Suprapubic skin (tissue), 4 donors: Measurements from ENCODE around the gene IKZF2. TPM values are rescaled to one million over a fixed set of nuclear protein-coding genes. Genes with fewer than 3 reads are reported as not detected.
A peak's percentile ranks its signal among the peaks of the same experiment; 100 is the strongest.

Experiments used
- DNase-seq, 2 donors: peaks; one replicate each; pipeline ENCODE4 v3.0.0-alpha.2; 2019; ENCODE audit warnings: low spot score in 2 of 2
- H3K27ac ChIP-seq: fragments of 200-600 bp; sonication (generic); one replicate; pipeline ENCODE4 v1.5.1; 2019
- H3K27me3 ChIP-seq: fragments of 200-600 bp; sonication (generic); one replicate; pipeline ENCODE4 v1.5.1; 2019
- H3K36me3 ChIP-seq: fragments of 200-600 bp; sonication (generic); one replicate; pipeline ENCODE4 v1.5.1; 2019
- H3K4me1 ChIP-seq: fragments of 200-600 bp; sonication (generic); one replicate; pipeline ENCODE4 v1.5.1; 2019
- H3K4me3 ChIP-seq: fragments of 200-600 bp; sonication (generic); one replicate; pipeline ENCODE4 v1.5.1; 2019; ENCODE audit warnings: mild to moderate bottlenecking
- H3K9me3 ChIP-seq: fragments of 200-600 bp; sonication (generic); one replicate; pipeline ENCODE4 v1.5.1; 2019
- EP300 ChIP-seq: sonication (generic); formaldehyde crosslinking; IDR thresholded peaks from one replicate; pipeline ENCODE4 v1.6.1; 2017; ENCODE audit warnings: antibody characterized with exemption
- POLR2A ChIP-seq, 2 donors: fragments of 450-650 bp; IDR thresholded peaks; one replicate each; pipeline ENCODE4 v1.6.1; 2017; ENCODE audit warnings: antibody characterized with exemption in 2 of 2, mild to moderate bottlenecking in 2 of 2, moderate library complexity in 2 of 2
- POLR2AphosphoS5 ChIP-seq, 3 donors: sonication (generic); formaldehyde crosslinking; IDR thresholded peaks; one replicate each; pipeline ENCODE4 v1.6.1; 2017; ENCODE audit warnings: antibody characterized with exemption in 3 of 3
- WGBS: methylation state at CpG from one replicate; pipeline ENCODE4 v1.1.5; 2018; 5-methylcytosine and 5-hydroxymethylcytosine counted together
- total RNA-seq, 4 donors: library from RNA; depleted of rRNA; stranded (reverse); fragments of >200 nt; gene quantifications; one replicate each; pipeline ENCODE4 v1.1.0, GENCODE V29; 2016
- TF ChIP-seq, protein P1 (sequence below), 2 donors: fragments of 200-600 bp in 1 of 2; fragments of 450-650 bp in 1 of 2; sonication (generic) in 1 of 2; IDR thresholded peaks; one replicate each; pipeline ENCODE4 v1.5.1; 2016 to 2019; ENCODE audit warnings: antibody characterized with exemption in 2 of 2, mild to moderate bottlenecking in 1 of 2, moderate library complexity in 1 of 2

The IKZF2 gene
- total RNA-seq, result 10 to 100 TPM; 38.3 to 95.3 (median 66.5) TPM

DNA sequence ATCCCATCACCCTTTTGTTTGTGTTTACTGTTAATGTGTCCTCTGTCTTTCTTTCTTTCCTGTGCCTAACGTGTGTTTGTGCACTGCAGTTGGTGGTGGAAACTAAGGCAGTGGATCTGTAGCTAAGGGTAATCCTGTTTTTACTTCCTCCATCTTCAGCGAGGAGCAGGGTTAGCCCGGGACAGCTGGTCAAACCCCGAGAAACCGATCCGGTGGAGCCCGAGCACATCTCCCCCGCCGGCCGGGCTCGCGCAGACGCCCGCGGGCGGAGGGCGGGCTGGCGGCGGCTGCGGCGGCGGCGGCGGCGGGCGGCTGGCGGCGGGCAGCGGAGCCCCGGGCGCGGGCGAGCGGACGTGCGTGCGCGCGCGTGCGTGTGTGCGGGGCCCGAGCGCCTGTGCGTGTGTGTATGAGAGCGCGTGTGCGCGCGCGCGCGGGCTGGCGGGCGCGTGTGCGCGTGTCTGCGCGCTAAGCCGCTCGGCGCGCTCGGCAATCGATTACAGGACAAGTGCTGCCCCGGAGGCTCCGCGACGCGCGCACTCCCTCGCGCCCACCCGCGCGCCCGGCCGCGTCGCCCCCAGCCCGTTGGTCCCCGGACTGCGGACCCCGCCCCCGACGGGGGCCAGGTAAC, at the start of gene IKZF2:
TSS of gene IKZF2 (minus strand) at position 176 of the 628 bp plus-strand sequence. CDS start 2,983 bp downstream, outside the sequence.
- WGBS, result 0% methylated on average over 6 of the region's 87 CpGs
- no peaks in the 10 kb centered on the region for H3K27me3 ChIP-seq
- peak in 1 of 2 donors; percentile 14 for TF ChIP-seq POLR2A (IDR thresholded peaks at IDR 0.05)
- TF ChIP-seq, protein P1, sequence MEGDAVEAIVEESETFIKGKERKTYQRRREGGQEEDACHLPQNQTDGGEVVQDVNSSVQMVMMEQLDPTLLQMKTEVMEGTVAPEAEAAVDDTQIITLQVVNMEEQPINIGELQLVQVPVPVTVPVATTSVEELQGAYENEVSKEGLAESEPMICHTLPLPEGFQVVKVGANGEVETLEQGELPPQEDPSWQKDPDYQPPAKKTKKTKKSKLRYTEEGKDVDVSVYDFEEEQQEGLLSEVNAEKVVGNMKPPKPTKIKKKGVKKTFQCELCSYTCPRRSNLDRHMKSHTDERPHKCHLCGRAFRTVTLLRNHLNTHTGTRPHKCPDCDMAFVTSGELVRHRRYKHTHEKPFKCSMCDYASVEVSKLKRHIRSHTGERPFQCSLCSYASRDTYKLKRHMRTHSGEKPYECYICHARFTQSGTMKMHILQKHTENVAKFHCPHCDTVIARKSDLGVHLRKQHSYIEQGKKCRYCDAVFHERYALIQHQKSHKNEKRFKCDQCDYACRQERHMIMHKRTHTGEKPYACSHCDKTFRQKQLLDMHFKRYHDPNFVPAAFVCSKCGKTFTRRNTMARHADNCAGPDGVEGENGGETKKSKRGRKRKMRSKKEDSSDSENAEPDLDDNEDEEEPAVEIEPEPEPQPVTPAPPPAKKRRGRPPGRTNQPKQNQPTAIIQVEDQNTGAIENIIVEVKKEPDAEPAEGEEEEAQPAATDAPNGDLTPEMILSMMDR (IDR thresholded peaks at IDR 0.05), result no peak
- TF ChIP-seq EP300, result no peak
- TF ChIP-seq POLR2AphosphoS5 (IDR thresholded peaks at IDR 0.05), result no peak
- peak within 1 kb of the TSS; percentile 96 for H3K27ac ChIP-seq
- H3K9me3 ChIP-seq, result no peaks in the 10 kb centered on the region
- peaks cover 45% of the 10 kb centered on the region for H3K4me1 ChIP-seq
- H3K4me3 ChIP-seq, result peak within 1 kb of the TSS; percentile 75
- DNase-seq, result peak; percentile 82 to 86
- no peaks in the 10 kb centered on the region for H3K36me3 ChIP-seq

DNA sequence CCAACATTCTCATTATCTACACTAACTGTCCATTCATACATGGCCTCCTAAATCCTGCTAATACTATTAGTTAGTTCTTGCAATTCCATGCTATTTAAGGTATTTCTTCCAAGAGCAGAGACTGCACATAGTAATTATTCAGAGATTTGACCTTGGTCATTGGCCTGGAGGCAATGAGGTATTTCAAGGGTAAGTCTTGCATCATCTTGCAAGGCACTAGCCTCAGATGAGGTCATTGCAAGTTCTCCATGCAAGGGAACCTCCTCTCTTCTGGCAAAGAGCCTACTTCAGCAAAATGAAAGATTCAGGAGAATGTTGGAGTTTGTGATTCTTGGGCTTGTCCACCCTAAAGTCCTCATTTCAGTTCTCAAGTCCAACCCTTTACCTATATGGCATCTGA, 48.5 kb upstream of the IKZF2 start:
- peaks cover 8% of the 10 kb centered on the region for H3K4me1 ChIP-seq
- H3K4me3 ChIP-seq, result no peak overlapping the region
- H3K9me3 ChIP-seq, result no peaks in the 10 kb centered on the region
- H3K36me3 ChIP-seq, result no peaks in the 10 kb centered on the region
- DNase-seq, result no peak
- no peaks in the 10 kb centered on the region for H3K27me3 ChIP-seq
- no peak overlapping the region for H3K27ac ChIP-seq
- TF ChIP-seq EP300 (no peak), POLR2A (IDR thresholded peaks at IDR 0.05) (no peak), POLR2AphosphoS5 (IDR thresholded peaks at IDR 0.05) (no peak)
- TF ChIP-seq, protein P1 (IDR thresholded peaks at IDR 0.05), result no peak

DNA sequence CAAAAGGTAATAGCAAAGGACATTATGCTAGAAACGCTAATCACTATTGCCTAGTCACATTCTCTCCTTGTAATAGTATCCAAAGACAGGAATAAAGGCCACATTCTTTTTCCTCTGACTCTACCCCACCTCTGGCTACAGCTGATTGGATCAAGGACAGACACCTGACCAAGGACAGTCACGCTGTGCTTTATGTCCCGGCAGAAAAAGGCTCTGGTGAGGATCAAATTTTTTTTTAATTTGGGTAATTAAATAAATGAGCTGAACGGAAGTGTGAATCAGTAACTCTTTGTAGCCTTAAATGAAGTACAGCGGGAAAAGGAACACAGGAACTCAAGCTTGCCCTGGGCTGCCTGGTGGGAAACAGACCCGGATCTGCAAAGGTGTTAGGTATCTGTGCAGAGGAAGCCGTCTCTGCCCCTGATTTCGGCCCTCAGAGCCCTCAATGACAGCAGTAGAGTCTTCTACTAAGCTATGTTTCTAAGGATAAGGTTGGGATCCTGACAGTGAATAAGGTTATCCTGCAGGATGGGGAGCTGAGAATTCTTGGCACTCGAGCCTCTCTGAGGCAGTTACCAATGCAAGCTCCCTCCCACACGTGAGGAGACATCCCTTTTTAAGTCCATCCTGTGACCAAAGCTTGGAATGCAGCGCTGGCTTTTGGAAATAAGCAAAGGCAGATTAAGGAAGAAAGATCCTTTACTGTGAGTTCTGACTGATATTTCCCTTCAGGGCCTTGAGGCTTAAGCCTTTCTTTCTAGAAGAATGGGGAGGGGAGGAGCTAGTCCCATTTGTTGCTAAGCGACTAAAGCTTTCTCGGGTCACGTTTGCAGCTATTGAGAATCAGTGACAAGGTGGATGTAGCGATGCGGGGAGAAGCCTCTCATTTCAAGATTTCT, 37.8 kb upstream of the IKZF2 start:
- H3K27me3 ChIP-seq, result no peaks in the 10 kb centered on the region
- H3K36me3 ChIP-seq, result no peaks in the 10 kb centered on the region
- H3K4me3 ChIP-seq, result no peak overlapping the region
- no peak for DNase-seq
- H3K9me3 ChIP-seq, result no peaks in the 10 kb centered on the region
- TF ChIP-seq POLR2AphosphoS5 (IDR thresholded peaks at IDR 0.05) (no peak), POLR2A (IDR thresholded peaks at IDR 0.05) (no peak), EP300 (no peak)
- TF ChIP-seq, protein P1 (IDR thresholded peaks at IDR 0.05), result no peak
- H3K27ac ChIP-seq, result no peak overlapping the region
- peaks cover 4% of the 10 kb centered on the region for H3K4me1 ChIP-seq
- 44% methylated on average over 16 of the region's 16 CpGs for WGBS

DNA sequence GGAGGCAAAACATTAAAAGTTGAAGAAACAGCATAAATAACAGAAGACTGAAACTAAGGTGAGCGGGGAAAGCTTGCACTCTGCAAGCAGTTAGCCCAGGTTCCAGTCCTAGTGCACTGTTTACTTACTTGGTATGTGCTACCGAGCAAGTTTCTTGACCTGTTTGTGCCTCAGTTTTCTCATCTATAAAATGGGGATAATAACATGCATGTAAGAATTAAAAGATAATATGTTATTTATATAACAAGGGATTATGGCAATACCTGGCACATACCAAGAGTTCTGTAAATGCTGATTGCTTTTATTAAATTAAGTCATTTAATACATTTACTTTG, 37.1 kb upstream of the IKZF2 start:
- H3K4me3 ChIP-seq, result no peak overlapping the region
- peaks cover 4% of the 10 kb centered on the region for H3K4me1 ChIP-seq
- no peaks in the 10 kb centered on the region for H3K27me3 ChIP-seq
- no peaks in the 10 kb centered on the region for H3K36me3 ChIP-seq
- H3K27ac ChIP-seq, result no peak overlapping the region
- 89% methylated on average over 2 of the region's 2 CpGs for WGBS
- no peak for DNase-seq
- H3K9me3 ChIP-seq, result no peaks in the 10 kb centered on the region
- TF ChIP-seq EP300 (no peak), POLR2A (IDR thresholded peaks at IDR 0.05) (no peak), POLR2AphosphoS5 (IDR thresholded peaks at IDR 0.05) (no peak)
- TF ChIP-seq, protein P1 (IDR thresholded peaks at IDR 0.05), result no peak

DNA sequence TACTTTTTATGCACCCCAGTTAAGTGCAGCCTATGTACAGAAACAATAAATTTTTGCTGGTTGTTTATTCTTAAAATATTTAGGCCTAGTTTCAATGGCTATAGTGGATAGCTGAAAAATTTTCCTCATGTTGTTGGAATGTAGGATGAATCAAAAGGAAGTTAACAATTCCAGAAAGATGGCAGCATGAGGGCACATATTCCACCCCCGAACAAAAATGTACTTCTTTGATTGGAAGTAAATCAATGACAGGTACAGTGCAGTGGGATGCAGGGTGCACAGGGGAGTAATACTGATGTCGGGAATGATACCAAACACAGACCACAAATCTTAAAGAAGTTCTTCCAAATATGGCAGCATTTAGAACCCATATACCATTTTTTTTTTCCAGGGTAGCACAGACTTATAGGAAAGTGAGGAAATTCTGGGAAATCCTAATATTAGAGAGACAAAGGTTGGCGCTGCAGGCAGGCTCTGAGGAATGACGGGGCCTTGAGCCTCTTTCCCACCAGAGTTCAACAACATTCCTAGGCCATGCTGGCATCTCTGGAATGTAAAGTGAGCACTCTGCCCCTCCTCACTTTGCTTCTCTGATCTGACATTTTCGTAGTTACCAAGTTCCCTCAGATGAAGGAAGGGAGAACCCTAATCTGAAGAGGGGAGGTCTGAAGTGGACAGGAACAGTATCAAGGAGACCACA, 36.6 kb upstream of the IKZF2 start:
- Histone ChIP-seq H3K27ac (no peak overlapping the region), H3K27me3 (no peaks in the 10 kb centered on the region), H3K9me3 (no peaks in the 10 kb centered on the region), H3K4me1 (peaks cover 4% of the 10 kb centered on the region), H3K36me3 (no peaks in the 10 kb centered on the region), H3K4me3 (no peak overlapping the region)
- TF ChIP-seq POLR2A (IDR thresholded peaks at IDR 0.05), result no peak
- no peak for TF ChIP-seq EP300
- TF ChIP-seq, protein P1 (IDR thresholded peaks at IDR 0.05), result no peak
- TF ChIP-seq POLR2AphosphoS5 (IDR thresholded peaks at IDR 0.05), result no peak
- DNase-seq, result no peak
- WGBS, result 52% methylated on average over 5 of the region's 5 CpGs
